ENCODE results near the gene S100A16. TPM values are rescaled to one million over a fixed set of nuclear protein-coding genes. Genes with fewer than 3 reads are reported as not detected.
"Not testable (repeated sequence)": the region's sequence is repeated elsewhere in the genome, so short reads cannot be mapped to it uniquely, and the experiment has no call there.

S100A16 gene
- total and polyA plus RNA-seq, 5 donors from 2014 or later, result not detected

- Mint-ChIP-seq H3K9me3 (no peaks in the 10 kb centered on the region), H3K36me3 (no peaks in the 10 kb centered on the region), H3K4me1 (peaks cover 0 to 35% (median 28%) of the 10 kb centered on the region in 4 donors), H3K27me3 (no peaks in the 10 kb centered on the region), H3K4me3 (no peak overlapping the region), H3K27ac (no peak overlapping the region)
- H3K4me3 ChIP-seq (ENCODE audit: low read depth, low read length), result no peak overlapping the region
- DNase-seq (no peak), ATAC-seq (ENCODE audit: low read depth in 2 of 2) (no peak)
- no peaks in the 10 kb centered on the region for H3K27me3 ChIP-seq (ENCODE audit: control insufficient read depth, insufficient read depth, low read length)
- H3K27ac ChIP-seq (ENCODE audit: insufficient read depth, low read length, poor library complexity, severe bottlenecking), result no peak overlapping the region
- H3K4me1 ChIP-seq (ENCODE audit: control insufficient read depth, insufficient read depth, low read length, poor library complexity, severe bottlenecking), result peaks cover 36% of the 10 kb centered on the region
- no peaks in the 10 kb centered on the region for H3K9me3 ChIP-seq (ENCODE audit: control insufficient read depth in 2 of 2, low read length in 2 of 2)
- H3K36me3 ChIP-seq (ENCODE audit: control insufficient read depth, insufficient read depth, low read length), result no peaks in the 10 kb centered on the region
Observed at GRCh38 chr1:153563991-153564390, 48.9 kb downstream of the S100A16 start.

- H3K4me1 ChIP-seq (ENCODE audit: control insufficient read depth, insufficient read depth, low read length, poor library complexity, severe bottlenecking), result peaks cover 32% of the 10 kb centered on the region
- ATAC-seq (ENCODE audit: low read depth in 2 of 2), result no peak
- peaks cover 0 to 31% (median 25%) of the 10 kb centered on the region in 4 donors for H3K4me1 Mint-ChIP-seq
- no peak overlapping the region for H3K4me3 Mint-ChIP-seq
- DNase-seq, result no peak
- no peaks in the 10 kb centered on the region for H3K36me3 Mint-ChIP-seq
- H3K27me3 Mint-ChIP-seq, result no peaks in the 10 kb centered on the region
- no peaks in the 10 kb centered on the region for H3K9me3 Mint-ChIP-seq
- no peaks in the 10 kb centered on the region for H3K27me3 ChIP-seq (ENCODE audit: control insufficient read depth, insufficient read depth, low read length)
- H3K4me3 ChIP-seq (ENCODE audit: low read depth, low read length), result no peak overlapping the region
- H3K27ac Mint-ChIP-seq, result peak overlapping the region in 1 of 3 donors; percentile 69
- H3K9me3 ChIP-seq (ENCODE audit: control insufficient read depth in 2 of 2, low read length in 2 of 2), result no peaks in the 10 kb centered on the region
- no peaks in the 10 kb centered on the region for H3K36me3 ChIP-seq (ENCODE audit: control insufficient read depth, insufficient read depth, low read length)
- H3K27ac ChIP-seq (ENCODE audit: insufficient read depth, low read length, poor library complexity, severe bottlenecking), result no peak overlapping the region
Observed at GRCh38 chr1:153563483-153563901, 49.4 kb downstream of the S100A16 start.

- not testable (repeated sequence) for H3K36me3 Mint-ChIP-seq; H3K27me3 ChIP-seq (ENCODE audit: control insufficient read depth, insufficient read depth, low read length); H3K9me3 ChIP-seq (ENCODE audit: control insufficient read depth in 2 of 2, low read length in 2 of 2); H3K27me3 Mint-ChIP-seq; H3K27ac Mint-ChIP-seq; H3K27ac ChIP-seq (ENCODE audit: insufficient read depth, low read length, poor library complexity, severe bottlenecking); H3K36me3 ChIP-seq (ENCODE audit: control insufficient read depth, insufficient read depth, low read length); ATAC-seq (ENCODE audit: low read depth in 2 of 2); DNase-seq; H3K4me3 Mint-ChIP-seq; H3K4me3 ChIP-seq (ENCODE audit: low read depth, low read length); H3K9me3 Mint-ChIP-seq
- peaks cover 18% of the 10 kb centered on the region for H3K4me1 ChIP-seq (ENCODE audit: control insufficient read depth, insufficient read depth, low read length, poor library complexity, severe bottlenecking)
- peaks cover 0 to 19% (median 14%) of the 10 kb centered on the region in 4 donors for H3K4me1 Mint-ChIP-seq
Observed at GRCh38 chr1:153562021-153562420, 50.9 kb downstream of the S100A16 start.

GRCh38 chr1:153561466-153561985 lies 51.4 kb downstream of the S100A16 start:
- peaks cover 0 to 14% (median 9%) of the 10 kb centered on the region in 4 donors for H3K4me1 Mint-ChIP-seq
- H3K4me1 ChIP-seq (ENCODE audit: control insufficient read depth, insufficient read depth, low read length, poor library complexity, severe bottlenecking), result peaks cover 13% of the 10 kb centered on the region
- H3K27ac ChIP-seq (ENCODE audit: insufficient read depth, low read length, poor library complexity, severe bottlenecking), result no peak overlapping the region
- no peaks in the 10 kb centered on the region for H3K9me3 ChIP-seq (ENCODE audit: control insufficient read depth in 2 of 2, low read length in 2 of 2)
- no peak for ATAC-seq (ENCODE audit: low read depth in 2 of 2)
- no peak overlapping the region for H3K4me3 ChIP-seq (ENCODE audit: low read depth, low read length)
- no peaks in the 10 kb centered on the region for H3K36me3 Mint-ChIP-seq
- no peak overlapping the region for H3K4me3 Mint-ChIP-seq
- peak overlapping the region in 1 of 3 donors; percentile 86 for H3K27ac Mint-ChIP-seq
- H3K27me3 ChIP-seq (ENCODE audit: control insufficient read depth, insufficient read depth, low read length), result no peaks in the 10 kb centered on the region
- no peaks in the 10 kb centered on the region for H3K27me3 Mint-ChIP-seq
- H3K36me3 ChIP-seq (ENCODE audit: control insufficient read depth, insufficient read depth, low read length), result no peaks in the 10 kb centered on the region
- no peaks in the 10 kb centered on the region for H3K9me3 Mint-ChIP-seq
- no peak for DNase-seq

- Mint-ChIP-seq H3K27me3 (no peaks in the 10 kb centered on the region), H3K36me3 (no peaks in the 10 kb centered on the region), H3K9me3 (no peaks in the 10 kb centered on the region), H3K4me1 (peaks cover 0 to 9% (median 5%) of the 10 kb centered on the region in 4 donors), H3K4me3 (peak overlapping the region in 1 of 4 donors; percentile 43), H3K27ac (no peak overlapping the region)
- no peak overlapping the region for H3K4me3 ChIP-seq (ENCODE audit: low read depth, low read length)
- H3K27ac ChIP-seq (ENCODE audit: insufficient read depth, low read length, poor library complexity, severe bottlenecking), result no peak overlapping the region
- H3K9me3 ChIP-seq (ENCODE audit: control insufficient read depth in 2 of 2, low read length in 2 of 2), result no peaks in the 10 kb centered on the region
- ATAC-seq (ENCODE audit: low read depth in 2 of 2) (no peak), DNase-seq (no peak)
- H3K36me3 ChIP-seq (ENCODE audit: control insufficient read depth, insufficient read depth, low read length), result no peaks in the 10 kb centered on the region
- H3K4me1 ChIP-seq (ENCODE audit: control insufficient read depth, insufficient read depth, low read length, poor library complexity, severe bottlenecking), result peaks cover 7% of the 10 kb centered on the region
- H3K27me3 ChIP-seq (ENCODE audit: control insufficient read depth, insufficient read depth, low read length), result no peaks in the 10 kb centered on the region
Observed at GRCh38 chr1:153560771-153561465, 52.0 kb downstream of the S100A16 start.

GRCh38 chr1:153560241-153560640 lies 52.7 kb downstream of the S100A16 start:
- no peak overlapping the region for H3K27ac Mint-ChIP-seq
- H3K27me3 Mint-ChIP-seq, result no peaks in the 10 kb centered on the region
- Histone ChIP-seq H3K4me3 (ENCODE audit: low read depth, low read length) (no peak overlapping the region), H3K4me1 (ENCODE audit: control insufficient read depth, insufficient read depth, low read length, poor library complexity, severe bottlenecking) (peaks cover under 1% of the 10 kb centered on the region), H3K36me3 (ENCODE audit: control insufficient read depth, insufficient read depth, low read length) (no peaks in the 10 kb centered on the region), H3K27ac (ENCODE audit: insufficient read depth, low read length, poor library complexity, severe bottlenecking) (no peak overlapping the region), H3K27me3 (ENCODE audit: control insufficient read depth, insufficient read depth, low read length) (no peaks in the 10 kb centered on the region), H3K9me3 (ENCODE audit: control insufficient read depth in 2 of 2, low read length in 2 of 2) (no peaks in the 10 kb centered on the region)
- H3K9me3 Mint-ChIP-seq, result no peaks in the 10 kb centered on the region
- no peaks in the 10 kb centered on the region for H3K36me3 Mint-ChIP-seq
- H3K4me3 Mint-ChIP-seq, result peak overlapping the region in 1 of 4 donors; percentile 21
- DNase-seq (no peak), ATAC-seq (ENCODE audit: low read depth in 2 of 2) (no peak)
- peaks cover 0 to 4% (median under 1%) of the 10 kb centered on the region in 4 donors for H3K4me1 Mint-ChIP-seq

GRCh38 chr1:153557877-153558276 lies 55.1 kb downstream of the S100A16 start:
- no peak for ATAC-seq (ENCODE audit: low read depth in 2 of 2)
- no peak for DNase-seq
- Histone ChIP-seq H3K27me3 (ENCODE audit: control insufficient read depth, insufficient read depth, low read length) (no peaks in the 10 kb centered on the region), H3K4me3 (ENCODE audit: low read depth, low read length) (no peak overlapping the region), H3K27ac (ENCODE audit: insufficient read depth, low read length, poor library complexity, severe bottlenecking) (no peak overlapping the region), H3K9me3 (ENCODE audit: control insufficient read depth in 2 of 2, low read length in 2 of 2) (no peaks in the 10 kb centered on the region), H3K36me3 (ENCODE audit: control insufficient read depth, insufficient read depth, low read length) (no peaks in the 10 kb centered on the region), H3K4me1 (ENCODE audit: control insufficient read depth, insufficient read depth, low read length, poor library complexity, severe bottlenecking) (no peaks in the 10 kb centered on the region)
- H3K9me3 Mint-ChIP-seq, result no peaks in the 10 kb centered on the region
- H3K27me3 Mint-ChIP-seq, result no peaks in the 10 kb centered on the region
- H3K27ac Mint-ChIP-seq, result no peak overlapping the region
- no peaks in the 10 kb centered on the region for H3K36me3 Mint-ChIP-seq
- H3K4me1 Mint-ChIP-seq, result peaks cover 0 to 4% (median 0%) of the 10 kb centered on the region in 4 donors
- no peak overlapping the region for H3K4me3 Mint-ChIP-seq

All from CD4-positive, CD25-positive, alpha-beta regulatory T cell (primary cell).